SJSA1 (cell line): Measurements from ENCODE around the gene CAMK1G. TPM values are rescaled to one million over a fixed set of nuclear protein-coding genes. Genes with fewer than 3 reads are reported as not detected.

Experiments
- DNase-seq, 2 experiments: peaks; one replicate each; pipeline ENCODE4 v3.0.0-alpha.2; 2015 to 2020; ENCODE audit warnings: low spot score in 2 of 2, low read depth in 1 of 2
- H3K27ac ChIP-seq: fragments of 250-450 bp; sonication (Bioruptor Pico); 2 replicates; pipeline ENCODE4 v1.5.1; 2020; ENCODE audit warnings: mild to moderate bottlenecking, moderate library complexity
- H3K27me3 ChIP-seq: fragments of 250-450 bp; sonication (Bioruptor Pico); replicated peaks from 2 replicates; pipeline ENCODE4 v1.5.1; 2020; ENCODE audit warnings: mild to moderate bottlenecking, moderate library complexity
- H3K36me3 ChIP-seq: fragments of 250-450 bp; sonication (Bioruptor Pico); 2 replicates; pipeline ENCODE4 v1.5.1; 2020; ENCODE audit warnings: mild to moderate bottlenecking
- H3K4me1 ChIP-seq: fragments of 250-450 bp; sonication (Bioruptor Pico); replicated peaks from 2 replicates; pipeline ENCODE4 v1.6.1; 2021; ENCODE audit warnings: mild to moderate bottlenecking
- H3K4me3 ChIP-seq: fragments of 250-450 bp; sonication (Bioruptor Pico); 2 replicates; pipeline ENCODE4 v1.5.1; 2020; ENCODE audit warnings: mild to moderate bottlenecking
- H3K9me3 ChIP-seq: fragments of 250-450 bp; sonication (Bioruptor Pico); replicated peaks from 2 replicates; pipeline ENCODE4 v1.5.1; 2020; ENCODE audit warnings: mild to moderate bottlenecking
- total RNA-seq: library from RNA; depleted of rRNA; stranded (reverse); fragments of >200 nt; shearing (Covaris generic); gene quantifications from 2 replicates; pipeline ENCODE4 v1.2.3, GENCODE V29; 2014

Gene CAMK1G
- total RNA-seq, 1 experiment from 2014 or later, result 0.11 TPM

DNA sequence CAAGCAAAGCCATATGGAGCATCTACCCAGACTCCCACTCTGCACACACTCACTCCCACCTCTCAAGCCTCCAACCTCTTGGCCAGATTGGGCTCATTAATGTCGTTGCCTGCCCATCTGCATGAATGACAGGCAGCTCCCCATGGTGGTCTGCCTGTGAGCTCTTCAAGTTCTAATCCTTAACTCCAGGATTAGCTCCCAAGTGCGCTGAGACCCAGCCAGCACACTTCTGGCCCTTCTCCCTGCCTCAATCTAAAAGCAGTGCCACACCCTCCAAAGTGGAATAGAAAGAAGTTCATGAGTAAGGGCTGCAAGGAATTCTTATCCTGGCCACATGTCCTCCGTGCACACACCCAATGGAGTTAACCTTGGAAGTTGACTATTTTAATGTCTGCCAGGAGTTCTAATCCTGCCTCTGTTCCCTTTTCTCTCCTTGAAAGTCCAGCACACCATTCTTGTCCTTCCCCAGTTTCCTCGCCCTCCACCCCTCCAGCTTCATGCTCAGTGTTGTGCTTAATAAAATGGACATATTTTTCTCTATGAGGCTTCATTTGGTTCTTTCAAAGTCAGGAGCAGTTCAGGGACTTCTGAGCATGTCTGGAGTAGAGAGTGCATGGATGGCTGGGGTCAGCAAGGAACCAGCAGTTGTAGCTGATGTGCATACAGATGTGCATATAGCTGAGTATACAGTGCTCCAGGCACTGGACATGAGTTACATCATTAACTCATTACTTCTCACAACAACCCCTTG lies 30.1 kb downstream of the CAMK1G start:
- no peaks in the 10 kb centered on the region for H3K36me3 ChIP-seq
- no peak overlapping the region for H3K4me3 ChIP-seq
- H3K27ac ChIP-seq, result no peak overlapping the region
- H3K27me3 ChIP-seq, result no peaks in the 10 kb centered on the region
- no peaks in the 10 kb centered on the region for H3K4me1 ChIP-seq
- no peak for DNase-seq
- no peaks in the 10 kb centered on the region for H3K9me3 ChIP-seq

DNA sequence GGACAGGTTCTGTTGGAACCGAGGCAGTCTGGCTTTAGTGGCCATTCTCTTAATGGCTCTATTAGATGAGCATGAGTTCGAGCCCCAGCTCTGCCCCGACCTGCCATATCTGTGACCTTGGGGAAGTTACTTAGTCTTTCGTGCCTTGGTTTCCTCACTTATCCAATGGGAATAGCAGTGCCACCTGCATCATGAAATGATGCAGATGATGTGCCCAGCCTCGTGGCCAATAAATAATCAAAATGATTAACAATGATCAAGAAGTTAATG lies 30.6 kb downstream of the CAMK1G start:
- no peak for DNase-seq
- no peaks in the 10 kb centered on the region for H3K4me1 ChIP-seq
- no peak overlapping the region for H3K27ac ChIP-seq
- H3K27me3 ChIP-seq, result no peaks in the 10 kb centered on the region
- no peak overlapping the region for H3K4me3 ChIP-seq
- H3K36me3 ChIP-seq, result no peaks in the 10 kb centered on the region
- H3K9me3 ChIP-seq, result no peaks in the 10 kb centered on the region

DNA sequence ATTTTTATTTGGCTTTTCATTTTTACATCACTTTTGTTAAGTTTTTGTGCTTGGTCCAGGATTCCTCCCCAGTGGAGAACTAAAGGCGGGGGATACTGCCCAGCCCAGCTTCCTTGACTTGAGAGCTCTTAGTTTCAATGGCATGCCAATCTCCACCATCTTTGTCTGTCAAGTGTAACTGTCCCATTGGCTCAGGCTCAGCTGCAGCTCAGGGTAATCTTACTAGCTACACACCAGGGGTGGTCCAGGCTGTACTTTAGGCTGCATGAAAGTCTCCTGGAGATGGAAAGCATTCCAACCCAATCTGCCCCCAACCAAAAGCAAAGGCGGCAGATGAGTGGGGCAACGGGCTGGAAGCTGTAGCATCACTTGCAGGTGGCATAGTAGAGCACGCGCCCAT lies 31.4 kb downstream of the CAMK1G start:
- H3K27me3 ChIP-seq, result no peaks in the 10 kb centered on the region
- no peak for DNase-seq
- H3K9me3 ChIP-seq, result no peaks in the 10 kb centered on the region
- H3K27ac ChIP-seq, result no peak overlapping the region
- H3K4me3 ChIP-seq, result no peak overlapping the region
- no peaks in the 10 kb centered on the region for H3K4me1 ChIP-seq
- H3K36me3 ChIP-seq, result no peaks in the 10 kb centered on the region

DNA sequence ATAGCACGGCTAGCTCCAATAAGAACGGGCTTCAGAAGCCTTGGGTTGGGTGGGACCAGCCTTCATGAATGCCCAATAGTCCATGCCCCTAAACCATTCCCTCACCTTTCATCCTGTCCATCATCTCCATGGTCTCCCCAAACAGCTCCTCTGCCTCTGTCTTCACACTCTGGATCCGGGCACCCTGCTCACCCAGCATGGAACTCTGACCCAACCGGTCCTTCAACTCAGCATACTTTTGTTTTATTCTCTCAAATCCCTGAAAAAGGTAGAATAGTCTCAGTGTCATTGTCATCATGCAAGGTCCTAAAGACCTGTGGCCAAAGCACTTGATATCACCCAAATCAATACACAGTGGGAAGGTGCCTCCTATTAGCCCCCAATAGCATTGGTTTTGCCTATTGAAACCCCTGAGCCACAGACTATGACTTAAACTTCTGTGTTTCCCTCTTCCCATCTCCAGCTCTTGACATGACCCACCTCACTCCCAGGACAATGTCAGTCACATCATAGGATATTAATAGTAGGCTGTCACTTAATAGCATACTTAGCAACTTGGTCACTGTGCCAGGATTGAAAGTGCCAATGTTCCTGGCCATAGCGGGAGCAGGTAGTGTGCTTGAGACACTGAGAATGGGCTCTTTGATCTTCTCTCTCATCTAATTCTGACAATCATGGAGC lies 33.0 kb downstream of the CAMK1G start:
- H3K4me1 ChIP-seq, result no peaks in the 10 kb centered on the region
- H3K27ac ChIP-seq, result no peak overlapping the region
- no peaks in the 10 kb centered on the region for H3K9me3 ChIP-seq
- H3K27me3 ChIP-seq, result no peaks in the 10 kb centered on the region
- no peak for DNase-seq
- no peaks in the 10 kb centered on the region for H3K36me3 ChIP-seq
- H3K4me3 ChIP-seq, result no peak overlapping the region

DNA sequence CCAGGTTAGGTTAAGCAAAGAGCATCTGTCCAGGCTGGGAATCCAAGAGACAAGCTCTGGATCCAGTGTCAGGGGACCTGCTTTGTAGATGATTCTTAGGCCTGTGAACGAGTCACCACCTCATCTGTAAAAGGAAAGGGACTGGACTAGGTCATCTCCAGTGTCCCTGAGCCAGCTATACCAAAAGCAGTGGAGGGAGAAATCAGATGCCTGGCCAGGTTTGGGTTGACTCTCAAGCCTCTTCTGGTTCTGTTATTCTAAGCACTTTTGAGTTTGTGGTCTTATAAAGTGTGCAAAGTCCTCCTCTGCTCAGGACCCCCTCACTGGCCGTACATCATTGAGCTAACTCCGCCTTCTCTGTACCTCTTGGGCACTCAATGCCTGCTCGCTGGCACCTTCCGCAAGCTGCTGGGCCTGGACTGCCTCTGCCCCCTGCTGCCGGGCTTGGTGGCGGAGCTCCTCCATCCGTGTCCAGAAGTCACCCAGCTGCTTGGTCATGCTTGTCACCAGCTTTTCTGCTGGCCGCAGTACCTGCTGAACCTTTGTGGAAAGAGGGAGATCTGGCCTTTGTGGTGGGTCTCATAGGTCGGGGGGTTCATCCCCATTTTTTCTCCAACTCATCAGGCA lies 33.6 kb downstream of the CAMK1G start:
- Histone ChIP-seq H3K27ac (no peak overlapping the region), H3K36me3 (no peaks in the 10 kb centered on the region), H3K27me3 (no peaks in the 10 kb centered on the region), H3K4me1 (no peaks in the 10 kb centered on the region), H3K9me3 (no peaks in the 10 kb centered on the region), H3K4me3 (no peak overlapping the region)
- no peak for DNase-seq

DNA sequence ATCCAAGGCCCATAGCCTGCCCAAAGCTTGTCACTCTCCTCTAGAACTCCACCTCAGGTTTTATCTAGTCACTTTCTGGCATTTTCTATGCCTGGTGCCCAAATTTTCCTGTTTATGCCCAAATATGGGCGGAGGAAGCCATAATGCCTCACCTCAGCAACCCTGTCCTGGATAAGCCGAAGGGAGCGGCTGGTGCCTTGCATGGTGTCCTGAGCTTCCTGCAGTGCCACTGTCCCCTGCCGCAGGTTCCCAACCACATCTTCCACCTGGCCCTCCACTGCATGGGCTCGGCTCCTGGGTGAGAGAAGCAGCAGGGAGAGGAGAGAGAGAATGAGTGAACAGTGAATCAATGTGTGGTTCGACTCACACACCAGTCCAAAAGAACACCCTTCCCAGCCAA lies 34.2 kb downstream of the CAMK1G start:
- Histone ChIP-seq H3K4me1 (no peaks in the 10 kb centered on the region), H3K27ac (no peak overlapping the region), H3K27me3 (no peaks in the 10 kb centered on the region)

DNA sequence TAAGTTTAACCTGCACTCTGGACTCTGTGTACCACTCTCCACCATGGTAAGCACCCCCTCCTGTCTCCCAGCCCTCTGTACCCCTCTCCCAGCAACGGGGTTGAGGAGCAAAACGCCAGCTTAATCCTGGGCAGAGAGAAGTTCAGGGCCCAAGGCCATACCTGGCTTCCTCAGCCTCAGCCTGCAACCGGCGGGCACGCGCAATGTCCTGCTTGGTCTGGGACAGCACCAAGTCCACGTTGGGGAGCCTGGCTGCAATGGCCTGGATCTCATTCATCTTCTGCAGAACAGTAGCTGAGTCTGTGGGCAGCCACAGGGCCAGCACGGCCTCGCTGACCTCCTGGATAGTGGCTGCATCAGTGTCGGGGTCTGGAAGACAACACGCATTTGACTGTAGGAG lies 34.8 kb downstream of the CAMK1G start:
- no peaks in the 10 kb centered on the region for H3K9me3 ChIP-seq
- H3K27me3 ChIP-seq, result no peaks in the 10 kb centered on the region
- DNase-seq, result no peak
- H3K4me3 ChIP-seq, result no peak overlapping the region
- no peaks in the 10 kb centered on the region for H3K36me3 ChIP-seq
- H3K4me1 ChIP-seq, result no peaks in the 10 kb centered on the region
- H3K27ac ChIP-seq, result no peak overlapping the region

More for the DNA sequence above, 34.2 kb downstream of the CAMK1G start:
- Histone ChIP-seq H3K36me3 (no peaks in the 10 kb centered on the region), H3K4me3 (no peak overlapping the region), H3K9me3 (no peaks in the 10 kb centered on the region)
- no peak for DNase-seq

DNA sequence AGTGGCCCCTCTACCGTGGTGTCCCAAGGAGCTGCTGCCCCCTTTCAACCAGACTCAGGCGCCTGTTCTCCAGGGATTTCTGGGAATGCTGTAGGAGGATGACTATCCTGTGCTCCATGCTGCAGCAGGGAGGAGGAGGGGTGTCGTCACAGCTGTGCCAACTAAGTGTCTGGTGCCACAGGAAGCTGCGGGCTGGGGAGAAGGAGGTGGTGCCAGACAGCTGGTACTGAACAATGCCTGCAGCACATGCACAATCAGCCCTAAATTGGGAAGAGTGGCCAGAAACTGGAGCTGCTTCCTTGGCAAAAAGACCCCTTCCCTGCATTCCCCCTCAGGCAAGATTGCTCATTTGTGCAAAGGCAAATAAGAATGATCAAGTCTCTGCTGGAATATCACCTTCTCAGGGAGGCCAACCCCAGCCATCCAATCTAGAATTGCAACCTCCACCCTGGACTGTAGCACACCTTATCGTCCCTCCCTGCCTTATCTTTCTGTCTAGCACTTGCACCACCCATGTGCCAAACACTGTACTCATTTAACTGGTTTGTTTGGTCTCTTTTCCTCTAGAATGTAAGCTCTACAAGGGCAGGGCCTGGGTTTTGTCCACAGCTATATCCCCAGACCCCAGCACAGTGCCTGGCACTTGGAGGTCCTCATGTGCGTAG lies 35.4 kb downstream of the CAMK1G start:
- no peak for DNase-seq
- Histone ChIP-seq H3K27ac (no peak overlapping the region), H3K4me3 (no peak overlapping the region), H3K27me3 (no peaks in the 10 kb centered on the region), H3K36me3 (no peaks in the 10 kb centered on the region), H3K9me3 (no peaks in the 10 kb centered on the region), H3K4me1 (no peaks in the 10 kb centered on the region)

DNA sequence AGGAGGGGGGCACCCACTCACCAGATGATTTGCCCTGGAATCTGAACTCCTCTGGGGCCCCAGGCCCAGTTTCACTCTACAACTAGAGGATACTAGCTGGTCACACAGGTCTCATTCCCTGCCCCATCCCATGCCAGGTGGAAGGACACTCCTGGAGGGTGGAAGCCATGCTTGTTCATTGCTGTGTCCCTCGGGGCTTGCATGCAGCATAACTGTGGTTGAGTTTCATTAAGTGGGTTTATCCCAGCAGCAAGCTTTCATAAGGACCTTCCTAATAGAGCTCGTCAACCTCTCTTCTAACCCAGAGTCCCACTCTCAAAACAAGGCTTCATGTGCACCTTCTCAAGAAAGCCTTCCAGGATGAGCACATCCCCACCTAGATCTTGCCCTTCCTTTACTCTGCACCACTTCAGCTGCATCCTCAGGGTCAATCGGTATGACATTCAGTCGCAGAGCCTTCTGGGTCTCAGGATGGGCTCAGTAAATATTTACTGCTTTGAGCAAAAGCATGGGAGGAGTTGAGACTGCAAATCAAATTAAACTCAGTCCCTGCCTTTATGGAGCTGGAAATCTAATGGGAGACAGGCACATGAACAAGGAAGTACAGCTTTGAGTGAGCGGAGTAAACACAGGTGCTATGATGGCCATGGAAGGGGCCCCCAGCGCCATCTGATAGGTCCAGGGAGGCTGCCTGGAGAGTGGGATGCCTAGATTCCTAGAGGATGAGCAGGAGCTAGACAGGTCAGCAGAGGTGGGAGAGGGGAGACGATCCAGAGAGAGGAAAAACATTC lies 36.4 kb downstream of the CAMK1G start:
- no peaks in the 10 kb centered on the region for H3K4me1 ChIP-seq
- no peaks in the 10 kb centered on the region for H3K27me3 ChIP-seq
- no peak for DNase-seq
- no peaks in the 10 kb centered on the region for H3K9me3 ChIP-seq
- H3K36me3 ChIP-seq, result no peaks in the 10 kb centered on the region
- no peak overlapping the region for H3K4me3 ChIP-seq
- no peak overlapping the region for H3K27ac ChIP-seq

DNA sequence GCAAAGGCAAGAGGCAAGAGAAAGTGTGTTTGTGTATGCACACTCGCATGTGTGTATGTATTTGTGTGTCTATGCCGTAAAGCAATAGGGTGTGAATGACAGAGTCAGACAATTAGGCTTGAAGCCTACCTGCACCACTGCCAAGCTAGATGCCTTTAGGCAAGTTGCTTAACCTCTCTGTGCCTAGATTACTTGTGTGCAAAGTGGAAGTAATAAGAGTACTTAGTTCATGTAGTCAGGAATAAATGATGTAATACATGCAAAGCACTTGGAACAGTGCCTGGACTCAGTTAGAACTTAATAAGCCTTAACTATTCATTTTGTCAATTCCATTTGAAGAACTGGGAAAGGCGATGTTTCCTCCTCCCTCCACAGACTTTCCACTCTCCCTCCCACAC lies 37.0 kb downstream of the CAMK1G start:
- Histone ChIP-seq H3K4me1 (no peaks in the 10 kb centered on the region), H3K9me3 (no peaks in the 10 kb centered on the region), H3K27me3 (no peaks in the 10 kb centered on the region), H3K36me3 (no peaks in the 10 kb centered on the region), H3K27ac (no peak overlapping the region), H3K4me3 (no peak overlapping the region)
- DNase-seq, result no peak

DNA sequence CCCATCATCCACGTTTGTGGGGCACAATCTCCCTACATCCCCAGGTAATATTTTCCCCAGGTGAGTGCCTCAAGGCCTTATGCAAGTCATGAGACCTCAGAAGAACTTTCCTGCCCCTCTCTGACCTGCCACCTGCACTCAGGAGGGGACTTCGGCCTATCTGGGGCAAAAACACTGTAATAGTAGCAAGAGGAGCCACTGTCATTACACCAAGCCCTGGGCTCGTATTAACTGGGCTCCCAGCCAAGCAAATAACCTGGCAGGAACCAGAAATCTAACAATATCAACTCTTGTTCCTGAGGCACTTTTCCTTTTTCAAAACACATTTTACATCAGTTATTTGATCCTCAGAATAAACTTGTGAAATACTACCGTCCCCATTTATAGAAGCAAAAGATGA lies 37.8 kb downstream of the CAMK1G start:
- no peaks in the 10 kb centered on the region for H3K4me1 ChIP-seq

DNA sequence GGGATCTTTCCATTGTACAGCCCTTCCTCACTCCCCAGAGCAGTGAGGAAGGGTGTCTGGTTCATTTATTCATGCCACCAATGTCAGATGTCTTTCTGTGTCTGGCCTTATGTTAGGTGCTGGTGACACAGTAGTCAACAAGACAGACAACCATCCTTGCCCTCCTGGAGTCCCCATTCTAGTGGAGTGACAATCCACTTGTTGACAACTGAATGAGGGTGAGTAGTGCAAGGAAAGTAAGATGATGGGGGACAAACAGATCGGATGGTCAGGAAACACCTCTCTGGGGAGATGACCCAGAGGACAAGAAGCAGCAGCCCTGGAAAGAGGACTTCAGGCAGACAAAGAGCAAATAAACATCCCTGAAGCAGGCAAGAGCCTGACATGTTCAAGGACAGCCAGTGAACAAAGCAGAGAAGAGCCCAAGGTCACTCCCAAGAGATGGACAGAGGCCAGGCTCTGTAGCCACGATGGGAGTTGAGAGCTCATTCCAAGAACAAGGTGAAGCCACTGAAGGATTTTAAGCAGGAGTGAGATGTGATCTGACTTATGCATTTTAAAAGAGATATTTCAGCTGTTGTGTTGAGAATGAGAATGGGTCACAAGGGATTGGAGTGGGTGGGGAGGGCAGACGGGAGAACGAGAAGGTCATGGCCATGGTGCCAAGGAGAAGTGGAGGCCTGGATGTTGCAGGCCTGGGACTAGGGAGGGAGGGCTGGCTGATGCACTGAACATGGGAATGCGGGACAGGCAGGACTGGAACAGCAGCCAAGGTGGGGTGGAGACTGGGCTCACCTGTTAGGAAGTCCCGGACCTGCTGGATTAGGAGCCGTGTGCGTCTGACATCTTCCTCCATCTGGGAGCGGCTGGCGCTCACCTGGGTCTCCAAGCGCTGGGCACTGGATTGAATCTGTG lies 38.5 kb downstream of the CAMK1G start:
- H3K4me3 ChIP-seq, result no peak overlapping the region
- H3K27me3 ChIP-seq, result no peaks in the 10 kb centered on the region
- H3K9me3 ChIP-seq, result no peaks in the 10 kb centered on the region
- no peak for DNase-seq
- no peaks in the 10 kb centered on the region for H3K36me3 ChIP-seq
- no peaks in the 10 kb centered on the region for H3K4me1 ChIP-seq
- H3K27ac ChIP-seq, result no peak overlapping the region

More for the DNA sequence above, 37.8 kb downstream of the CAMK1G start:
- H3K4me3 ChIP-seq, result no peak overlapping the region
- H3K27ac ChIP-seq, result no peak overlapping the region
- H3K9me3 ChIP-seq, result no peaks in the 10 kb centered on the region
- H3K36me3 ChIP-seq, result no peaks in the 10 kb centered on the region
- no peak for DNase-seq
- H3K27me3 ChIP-seq, result no peaks in the 10 kb centered on the region
